Sigmoid colon (tissue), 7 donors: ENCODE results near the gene ECI1. TPM values are rescaled to one million over a fixed set of nuclear protein-coding genes. Genes with fewer than 3 reads are reported as not detected.

ENCODE experiments used
- DNase-seq: peaks from one replicate; pipeline ENCODE4 v3.0.0-alpha.2; 2019
- H3K27ac ChIP-seq, 4 donors: fragments of 200-600 bp; sonication (generic); one replicate each; pipeline ENCODE4 v1.5.1; 2016 to 2019; ENCODE audit warnings: mild to moderate bottlenecking in 1 of 4
- H3K27me3 ChIP-seq, 3 donors: fragments of 200-600 bp; sonication (generic); one replicate each; pipeline ENCODE4 v1.5.1; 2019; ENCODE audit warnings: mild to moderate bottlenecking in 1 of 3
- H3K36me3 ChIP-seq, 4 donors: fragments of 200-600 bp; sonication (generic); one replicate each; pipeline ENCODE4 v1.5.1; 2016 to 2019
- H3K4me1 ChIP-seq, 4 donors: fragments of 200-600 bp; sonication (generic); one replicate each; pipeline ENCODE4 v1.5.1; 2017 to 2019
- H3K4me3 ChIP-seq, 4 donors: fragments of 200-600 bp; sonication (generic); one replicate each; pipeline ENCODE4 v1.5.1; 2017 to 2019; ENCODE audit warnings: mild to moderate bottlenecking in 2 of 4, moderate library complexity in 1 of 4
- H3K9me3 ChIP-seq, 4 donors: fragments of 200-600 bp in 3 of 4; sonication (generic) in 3 of 4; one replicate each; pipeline versions ENCODE4 v1.5.1 to v1.6.1; 2013 to 2019
- EP300 ChIP-seq, 4 donors: sonication (generic); formaldehyde crosslinking; IDR thresholded peaks; one replicate each; pipeline ENCODE4 v1.6.1; 2017; ENCODE audit warnings: antibody characterized with exemption in 4 of 4
- POLR2A ChIP-seq, 2 donors: fragments of 450-650 bp; IDR thresholded peaks; one replicate each; pipeline ENCODE4 v1.6.1; 2016; ENCODE audit warnings: antibody characterized with exemption in 2 of 2, mild to moderate bottlenecking in 2 of 2, moderate library complexity in 2 of 2
- POLR2AphosphoS5 ChIP-seq, 4 donors: sonication (generic); formaldehyde crosslinking; IDR thresholded peaks; one replicate each; pipeline ENCODE4 v1.6.1; 2017; ENCODE audit warnings: antibody characterized with exemption in 4 of 4
- WGBS, 2 donors: extraction: QIAGEN DNeasy Blood & Tissue Kit; methylation state at CpG; one replicate each; pipeline ENCODE4 v1.1.7; 2013; 5-methylcytosine and 5-hydroxymethylcytosine counted together
- intact Hi-C: fragments of 100-400 bp; cut with DNase I; formaldehyde crosslinking; loops from one replicate; pipeline ENCODE4 v1.15.1; 2023
- polyA plus RNA-seq, 3 donors: library from polyadenylated mRNA; stranded (reverse); fragments of 200-250 nt; gene quantifications; one replicate each; pipeline ENCODE4 v1.2.3, GENCODE V29; 2013
- total RNA-seq, 4 donors: library from RNA; depleted of rRNA; stranded (reverse); fragments of >200 nt; gene quantifications; one replicate each; pipeline ENCODE4 v1.1.0, GENCODE V29; 2016
- TF ChIP-seq, protein P1 (sequence below), 4 experiments: fragments of 450-650 bp in 3 of 4; fragments of 200-600 bp in 1 of 4; IDR thresholded peaks; one replicate each; pipeline ENCODE4 v1.5.1; 2016 to 2019; ENCODE audit warnings: antibody characterized with exemption in 4 of 4, mild to moderate bottlenecking in 3 of 4, moderate library complexity in 2 of 4
- donor health status: healthy with polysubstance abuse.
- donor health status: Bipolar disorder and iron deficiency.
- donor health status: healthy.

ECI1 gene
- total and polyA plus RNA-seq, 7 donors: 50.2 to 136 (median 84.8) TPM

DNA sequence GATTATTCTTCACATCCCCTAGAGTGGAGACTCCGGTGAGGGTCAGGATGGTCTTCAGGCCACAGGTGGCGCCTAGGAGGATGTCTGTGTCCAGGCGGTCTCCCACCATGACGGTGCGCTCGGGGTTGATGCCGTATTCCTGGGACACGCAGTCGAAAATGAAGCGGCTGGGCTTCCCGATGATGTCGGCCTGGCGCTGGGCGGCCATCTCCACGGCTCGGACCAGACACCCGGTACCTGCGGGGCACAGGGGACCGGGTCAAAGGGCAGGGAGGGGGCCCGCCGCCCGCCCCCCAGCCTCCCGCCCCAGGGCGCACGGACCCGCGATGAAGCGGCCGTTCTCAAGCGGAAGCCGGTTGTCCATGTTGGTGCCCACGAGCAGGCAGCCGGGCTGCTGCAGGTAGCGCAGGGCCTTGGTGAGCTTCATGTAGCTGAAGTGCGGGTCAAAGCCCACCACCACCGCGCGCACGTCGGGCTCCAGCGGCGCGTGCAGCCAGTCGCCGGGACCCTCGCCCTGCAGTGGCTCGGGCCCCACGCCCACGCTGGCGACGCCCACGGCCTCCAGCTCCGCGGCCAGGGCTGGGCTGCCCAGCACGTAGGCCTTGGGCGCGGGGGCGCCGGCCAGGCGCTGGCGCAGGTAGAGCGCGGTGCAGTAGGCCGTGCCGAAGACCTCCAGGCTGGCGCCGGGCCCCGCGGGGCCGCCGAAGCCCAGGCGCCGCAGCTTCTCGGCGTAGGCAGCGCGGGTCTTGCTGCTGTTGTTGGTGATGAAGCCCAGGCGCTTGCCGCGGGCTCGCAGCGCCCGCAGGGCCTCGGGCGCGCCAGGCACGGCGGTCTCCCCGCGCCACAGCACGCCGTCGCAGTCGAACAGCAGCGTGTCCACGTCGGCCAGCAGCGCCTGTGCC, 37.3 kb downstream of the ECI1 start:
- peak overlapping the region; percentile 49 to 92 (median 84) for H3K4me3 ChIP-seq
- H3K27me3 ChIP-seq: no peaks in the 10 kb centered on the region
- peaks cover 0 to 26% (median 24%) of the 10 kb centered on the region in 4 donors for H3K4me1 ChIP-seq
- 1% methylated on average over 98 of the region's 98 CpGs for WGBS, 2 donors
- peaks cover 0 to 15% (median 8%) of the 10 kb centered on the region in 4 donors for H3K36me3 ChIP-seq
- intact Hi-C loops: no loop called here
- H3K27ac ChIP-seq: peak overlapping the region; percentile 88 to 93 (median 90)
- TF ChIP-seq POLR2AphosphoS5 (IDR thresholded peaks at IDR 0.05) (no peak), EP300 (IDR thresholded peaks at IDR 0.05) (no peak), POLR2A (IDR thresholded peaks at IDR 0.05) (no peak)
- TF ChIP-seq, protein P1, sequence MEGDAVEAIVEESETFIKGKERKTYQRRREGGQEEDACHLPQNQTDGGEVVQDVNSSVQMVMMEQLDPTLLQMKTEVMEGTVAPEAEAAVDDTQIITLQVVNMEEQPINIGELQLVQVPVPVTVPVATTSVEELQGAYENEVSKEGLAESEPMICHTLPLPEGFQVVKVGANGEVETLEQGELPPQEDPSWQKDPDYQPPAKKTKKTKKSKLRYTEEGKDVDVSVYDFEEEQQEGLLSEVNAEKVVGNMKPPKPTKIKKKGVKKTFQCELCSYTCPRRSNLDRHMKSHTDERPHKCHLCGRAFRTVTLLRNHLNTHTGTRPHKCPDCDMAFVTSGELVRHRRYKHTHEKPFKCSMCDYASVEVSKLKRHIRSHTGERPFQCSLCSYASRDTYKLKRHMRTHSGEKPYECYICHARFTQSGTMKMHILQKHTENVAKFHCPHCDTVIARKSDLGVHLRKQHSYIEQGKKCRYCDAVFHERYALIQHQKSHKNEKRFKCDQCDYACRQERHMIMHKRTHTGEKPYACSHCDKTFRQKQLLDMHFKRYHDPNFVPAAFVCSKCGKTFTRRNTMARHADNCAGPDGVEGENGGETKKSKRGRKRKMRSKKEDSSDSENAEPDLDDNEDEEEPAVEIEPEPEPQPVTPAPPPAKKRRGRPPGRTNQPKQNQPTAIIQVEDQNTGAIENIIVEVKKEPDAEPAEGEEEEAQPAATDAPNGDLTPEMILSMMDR (IDR thresholded peaks at IDR 0.05): no peak
- no peak for DNase-seq
- no peaks in the 10 kb centered on the region for H3K9me3 ChIP-seq

- H3K9me3 ChIP-seq: no peaks in the 10 kb centered on the region
- no peak for TF ChIP-seq EP300 (IDR thresholded peaks at IDR 0.05)
- intact Hi-C loops: no loop called here
- peak overlapping the region in 1 of 4 donors; percentile 80 for H3K4me3 ChIP-seq
- WGBS, 2 donors: 41 to 78% methylated on average over 19 of the region's 19 CpGs
- no peak overlapping the region for H3K27ac ChIP-seq
- H3K27me3 ChIP-seq: no peaks in the 10 kb centered on the region
- peaks cover 0 to 26% (median 24%) of the 10 kb centered on the region in 4 donors for H3K4me1 ChIP-seq
- no peak for DNase-seq
- H3K36me3 ChIP-seq: peaks cover 10 to 29% (median 21%) of the 10 kb centered on the region in 4 donors
Observed at GRCh38 chr16:2212362-2213324, 38.7 kb downstream of the ECI1 start.

- Histone ChIP-seq H3K4me3 (no peak overlapping the region), H3K36me3 (peaks cover 13 to 35% (median 25%) of the 10 kb centered on the region in 4 donors), H3K27me3 (no peaks in the 10 kb centered on the region), H3K4me1 (peaks cover 0 to 27% (median 25%) of the 10 kb centered on the region in 4 donors), H3K9me3 (no peaks in the 10 kb centered on the region), H3K27ac (no peak overlapping the region)
- intact Hi-C loops: no loop called here
- TF ChIP-seq, protein P1 (IDR thresholded peaks at IDR 0.05): no peak
- TF ChIP-seq POLR2AphosphoS5 (IDR thresholded peaks at IDR 0.05) (no peak), POLR2A (IDR thresholded peaks at IDR 0.05) (no peak)
- DNase-seq: no peak
- WGBS, 2 donors: 73 to 88% methylated on average over 11 of the region's 11 CpGs
Observed at GRCh38 chr16:2211923-2212347, 39.5 kb downstream of the ECI1 start.

DNA sequence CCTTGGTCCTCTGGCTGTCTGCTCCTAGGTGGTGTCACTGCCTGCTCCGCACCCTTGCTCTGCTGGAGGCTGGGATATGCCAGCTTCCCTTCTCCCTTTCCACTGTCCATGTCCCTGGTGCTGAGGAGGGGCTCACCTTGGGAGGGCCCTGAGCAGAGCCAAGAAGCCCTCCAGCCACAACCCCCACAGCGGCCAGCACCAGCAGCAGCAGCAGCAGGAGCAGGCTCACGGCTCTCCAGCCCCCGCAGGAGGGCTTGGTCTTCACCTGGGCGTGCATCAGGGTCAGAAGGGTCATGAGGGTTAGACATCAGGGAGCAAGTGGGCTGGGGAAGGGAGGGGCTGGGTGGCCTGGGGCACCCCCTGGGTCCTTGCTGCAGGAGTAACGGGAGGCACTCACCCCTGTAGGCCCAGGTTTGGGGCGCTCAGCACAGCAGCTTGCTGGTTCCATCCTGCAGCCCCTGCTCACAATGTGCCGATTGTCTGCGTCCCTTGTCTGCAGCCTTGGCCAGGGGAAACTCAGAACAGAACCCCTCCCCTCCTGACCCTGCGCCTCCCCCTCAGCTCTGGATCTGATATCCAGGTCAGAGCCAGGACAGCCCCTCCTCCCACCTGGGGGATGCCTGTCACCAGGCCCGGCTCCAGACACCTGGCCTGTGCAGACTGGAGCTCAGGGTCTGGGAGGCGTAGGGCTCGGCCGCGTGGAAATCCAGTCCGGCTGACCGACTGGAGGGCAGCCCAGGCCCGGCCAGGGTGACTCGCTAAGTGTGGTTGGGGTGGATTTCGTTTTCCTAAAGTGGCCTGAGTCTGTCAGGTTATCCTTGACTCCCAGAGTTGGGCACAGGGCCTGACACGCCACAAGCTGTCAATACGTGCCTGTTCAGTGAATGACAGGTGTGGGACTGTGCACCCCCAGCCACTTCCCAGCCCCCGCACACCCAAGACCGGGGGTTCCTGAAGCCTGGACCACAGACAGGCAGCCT, 40.7 kb downstream of the ECI1 start, which contains the start of gene BRICD5:
TSS of gene BRICD5 (minus strand) at position 478 of the 980 bp plus-strand sequence. CDS start at position 448, 30 bp downstream.
- intact Hi-C loops: no loop called here
- Histone ChIP-seq H3K36me3 (peaks cover 13 to 39% (median 25%) of the 10 kb centered on the region in 4 donors), H3K27me3 (no peaks in the 10 kb centered on the region), H3K4me3 (no peak within 1 kb of the TSS), H3K27ac (no peak within 1 kb of the TSS), H3K9me3 (no peaks in the 10 kb centered on the region), H3K4me1 (peaks cover 0 to 39% (median 37%) of the 10 kb centered on the region in 4 donors)
- DNase-seq: no peak
- WGBS, 2 donors: 79 to 83% methylated on average over 24 of the region's 24 CpGs
- no peak for TF ChIP-seq POLR2A (IDR thresholded peaks at IDR 0.05)
- no peak for TF ChIP-seq POLR2AphosphoS5 (IDR thresholded peaks at IDR 0.05)
- TF ChIP-seq EP300 (IDR thresholded peaks at IDR 0.05): no peak
- TF ChIP-seq, protein P1 (IDR thresholded peaks at IDR 0.05): no peak
